Esophagus muscularis mucosa (tissue), 4 donors: ENCODE measurements around the gene RPS17. TPM values are rescaled to one million over a fixed set of nuclear protein-coding genes. Genes with fewer than 3 reads are reported as not detected.

Experiments used
- DNase-seq: peaks from one replicate; pipeline ENCODE4 v3.0.0-alpha.2; 2017; ENCODE audit errors: extremely low spot score
- H3K27ac ChIP-seq, 4 donors: fragments of 200-600 bp; sonication (generic); replicated peaks in 1 of 4; 1 replicate in 3 of 4; 2 replicates in 1 of 4; pipeline ENCODE4 v1.5.1; 2016 to 2019; ENCODE audit warnings: mild to moderate bottlenecking in 1 of 4
- H3K27me3 ChIP-seq, 4 donors: fragments of 200-600 bp; sonication (generic); one replicate each; pipeline versions ENCODE4 v1.5.1 to v1.6.0; 2016 to 2019
- H3K36me3 ChIP-seq, 4 donors: fragments of 200-600 bp; sonication (generic); one replicate each; pipeline ENCODE4 v1.5.1; 2016 to 2019
- H3K4me1 ChIP-seq, 4 donors: fragments of 200-600 bp; sonication (generic); one replicate each; pipeline ENCODE4 v1.5.1; 2016 to 2019
- H3K4me3 ChIP-seq, 4 donors: fragments of 200-600 bp; sonication (generic); 1 replicate in 2 of 4; 2 replicates in 2 of 4; pipeline ENCODE4 v1.5.1; 2016 to 2019; ENCODE audit warnings: mild to moderate bottlenecking in 4 of 4, moderate library complexity in 1 of 4
- H3K9me3 ChIP-seq, 4 donors: fragments of 200-600 bp; sonication (generic); 1 replicate in 3 of 4; 2 replicates in 1 of 4; pipeline ENCODE4 v1.5.1; 2016 to 2019
- CTCF ChIP-seq, 3 experiments: fragments of 200-600 bp in 2 of 3; fragments of 450-650 bp in 1 of 3; sonication (generic) in 2 of 3; IDR thresholded peaks; one replicate each; pipeline ENCODE4 v1.5.1; 2017 to 2019; ENCODE audit warnings: antibody characterized with exemption in 3 of 3, mild to moderate bottlenecking in 2 of 3, moderate library complexity in 1 of 3
- EP300 ChIP-seq: sonication (generic); formaldehyde crosslinking; IDR thresholded peaks from one replicate; pipeline ENCODE4 v1.6.1; 2017; ENCODE audit warnings: antibody characterized with exemption
- POLR2A ChIP-seq: fragments of 450-650 bp; IDR thresholded peaks from one replicate; pipeline ENCODE4 v1.6.1; 2017; ENCODE audit warnings: antibody characterized with exemption, moderate library complexity, mild to moderate bottlenecking, low read depth
- POLR2AphosphoS5 ChIP-seq, 2 donors: sonication (generic); formaldehyde crosslinking; IDR thresholded peaks; one replicate each; pipeline ENCODE4 v1.6.1; 2017; ENCODE audit warnings: antibody characterized with exemption in 2 of 2
- WGBS: methylation state at CpG from one replicate; pipeline ENCODE4 v1.1.5; 2018; 5-methylcytosine and 5-hydroxymethylcytosine counted together
- intact Hi-C: fragments of 100-400 bp; cut with DNase I; formaldehyde crosslinking; loops from one replicate; pipeline ENCODE4 v1.15.1; 2023
- total RNA-seq, 4 donors: library from RNA; depleted of rRNA; stranded (reverse); fragments of >200 nt; gene quantifications; one replicate each; pipeline versions ENCODE4 v1.1.0 to v1.2.1, GENCODE V29; 2016

Gene RPS17
- total RNA-seq = 1,000 to 10,000 TPM; 1,410 to 2,934 (median 1,998) TPM

- Histone ChIP-seq H3K4me1 (peaks cover 29 to 40% (median 35%) of the 10 kb centered on the region in 4 donors), H3K4me3 (peak within 1 kb of the TSS; percentile 82 to 89 (median 84)), H3K27me3 (no peaks in the 10 kb centered on the region), H3K27ac (peak within 1 kb of the TSS; percentile 88 to 96 (median 94)), H3K36me3 (peaks cover 35 to 49% (median 40%) of the 10 kb centered on the region in 4 donors), H3K9me3 (no peaks in the 10 kb centered on the region)
- TF ChIP-seq POLR2A = peak; percentile 85
- TF ChIP-seq POLR2AphosphoS5 (IDR thresholded peaks at IDR 0.05) = peak; percentile 93 to 97
- TF ChIP-seq EP300 = no peak
- peak; percentile 97 to 100 (median 99) for TF ChIP-seq CTCF (IDR thresholded peaks at IDR 0.05)
- under 1% methylated on average over 31 of the region's 81 CpGs for WGBS
- DNase-seq = peak; percentile 98
- intact Hi-C loops = loop anchor here (5.0 kb wide), 1 partner anchor 207 kb away; no protein-coding TSS in a partner anchor
Observed at GRCh38 chr15:82540055-82540983, at the start of gene RPS17. RPS17 (minus strand) TSS chr15:82540457; CDS start chr15:82540428, 29 bp downstream.

- Histone ChIP-seq H3K36me3 (no peaks in the 10 kb centered on the region), H3K4me3 (no peak overlapping the region), H3K27ac (no peak overlapping the region), H3K27me3 (no peaks in the 10 kb centered on the region), H3K9me3 (no peaks in the 10 kb centered on the region), H3K4me1 (no peaks in the 10 kb centered on the region)
- no peak for DNase-seq
- WGBS = 73% methylated on average over 4 of the region's 4 CpGs
- intact Hi-C loops = no loop called here
- TF ChIP-seq POLR2AphosphoS5 (IDR thresholded peaks at IDR 0.05) (no peak), EP300 (no peak), CTCF (IDR thresholded peaks at IDR 0.05) (no peak), POLR2A (no peak)
Observed at GRCh38 chr15:82587805-82588204, 47.5 kb upstream of the RPS17 start.

- Histone ChIP-seq H3K27me3 (no peaks in the 10 kb centered on the region), H3K36me3 (no peaks in the 10 kb centered on the region), H3K27ac (no peak overlapping the region), H3K4me1 (no peaks in the 10 kb centered on the region), H3K9me3 (no peaks in the 10 kb centered on the region), H3K4me3 (no peak overlapping the region)
- TF ChIP-seq CTCF (IDR thresholded peaks at IDR 0.05) (no peak), POLR2AphosphoS5 (IDR thresholded peaks at IDR 0.05) (no peak), EP300 (no peak), POLR2A (no peak)
- intact Hi-C loops = no loop called here
- WGBS = 46% methylated on average over 3 of the region's 3 CpGs
- no peak for DNase-seq
Observed at GRCh38 chr15:82585072-82585471, 44.8 kb upstream of the RPS17 start.

GRCh38 chr15:82580713-82581112 lies 40.5 kb upstream of the RPS17 start:
- H3K36me3 ChIP-seq = no peaks in the 10 kb centered on the region
- no peak for TF ChIP-seq EP300
- TF ChIP-seq POLR2A = no peak
- TF ChIP-seq POLR2AphosphoS5 (IDR thresholded peaks at IDR 0.05) = no peak
- no peak for TF ChIP-seq CTCF (IDR thresholded peaks at IDR 0.05)
- intact Hi-C loops = no loop called here
- WGBS = 77% methylated on average over 2 of the region's 2 CpGs
- no peak overlapping the region for H3K27ac ChIP-seq
- H3K4me3 ChIP-seq = no peak overlapping the region
- H3K27me3 ChIP-seq = no peaks in the 10 kb centered on the region
- H3K9me3 ChIP-seq = no peaks in the 10 kb centered on the region
- no peaks in the 10 kb centered on the region for H3K4me1 ChIP-seq
- DNase-seq = no peak
